ENCODE measurements around the gene ACTMAP. TPM values are rescaled to one million over a fixed set of nuclear protein-coding genes. Genes with fewer than 3 reads are reported as not detected.

The ACTMAP gene
- total and polyA plus RNA-seq, 9 of the 15 experiments (the other 6 are each of a cell fraction or from before 2014, with no cell fraction given) = 1.7 to 16.6 (median 4.9) TPM

GRCh38 chr19:40704491-40705361 lies 45.6 kb downstream of the ACTMAP start (continued):
- TF ChIP-seq SMARCA5 (IDR thresholded peaks at IDR 0.05) = 0 out of 2 replicates have a peak, but pooled peaks have one; percentile 25
- TF ChIP-seq CGGBP1 (CRISPR knock-in tag; IDR thresholded peaks at IDR 0.05) = no peak
- no peak for TF ChIP-seq ZNF12 (CRISPR knock-in tag; IDR thresholded peaks at IDR 0.05)
- no peak for TF ChIP-seq ZBTB43 (CRISPR knock-in tag; IDR thresholded peaks at IDR 0.05)
- no peak for TF ChIP-seq CUX1 (CRISPR knock-in tag; IDR thresholded peaks at IDR 0.05)

All from K562 (cell line).